Dermis microvascular lymphatic vessel endothelial cell (primary cell): ENCODE results near the gene SLC22A5. TPM values are rescaled to one million over a fixed set of nuclear protein-coding genes. Genes with fewer than 3 reads are reported as not detected.
A peak's percentile ranks its signal among the peaks of the same experiment; 100 is the strongest.

ENCODE experiments used
- DNase-seq, 2 donors: peaks; one replicate each; pipeline versions ENCODE4 v3.0.0 to v3.0.0-alpha.2; 2010; ENCODE audit warnings: low read depth in 2 of 2
- total RNA-seq: library from RNA; depleted of rRNA; stranded (reverse); fragments of >200 nt; gene quantifications from 2 replicates; pipeline ENCODE4 v1.2.1, GENCODE V29; 2014

Gene SLC22A5
- total RNA-seq, 1 donor from 2014 or later: 3.7 TPM

GRCh38 chr5:132365213-132365612 is 4.3 kb upstream of the SLC22A5 start:
- no peak for DNase-seq

DNA sequence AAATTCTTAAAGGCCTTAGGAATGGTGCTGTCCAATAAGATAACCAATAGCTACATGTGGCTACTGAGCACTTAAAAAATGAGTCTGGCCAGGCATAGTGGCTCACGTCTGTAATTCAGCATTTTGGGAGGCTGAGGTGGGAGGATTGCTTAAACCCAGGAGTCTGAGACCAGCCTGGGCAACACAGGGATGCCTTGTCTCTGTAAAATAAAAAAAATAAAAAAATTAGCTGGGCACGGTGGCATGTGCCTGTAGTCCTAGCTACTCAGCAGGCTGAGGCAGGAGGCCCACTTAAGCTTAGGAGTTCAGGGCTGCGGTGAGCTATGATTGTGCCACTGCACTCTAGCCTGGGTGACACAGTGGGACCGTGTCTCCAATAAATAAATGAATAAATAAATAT is 1.3 kb upstream of the SLC22A5 start:
- no peak for DNase-seq

DNA sequence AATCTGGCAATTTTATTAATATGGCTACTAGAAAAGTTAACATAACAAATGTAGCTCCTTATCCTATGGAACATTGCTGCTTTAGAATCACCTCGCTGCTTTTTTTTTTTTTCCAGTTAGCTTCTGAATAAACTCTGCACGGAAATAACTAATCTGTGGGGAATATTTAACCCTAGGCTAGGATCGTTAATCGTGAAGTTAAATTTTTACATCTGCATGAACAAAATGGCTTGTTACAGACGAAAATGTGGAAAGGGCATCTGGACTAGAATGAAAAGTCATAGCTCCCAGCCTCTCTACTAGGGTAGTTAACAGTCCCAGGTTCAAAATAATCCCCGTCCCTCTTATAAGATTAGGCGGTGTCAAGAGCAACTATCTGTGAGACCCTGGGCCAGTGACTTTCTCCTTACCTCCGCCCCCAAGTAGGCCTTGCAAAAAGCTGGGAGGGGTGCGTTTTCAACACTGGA is 470 bp upstream of the SLC22A5 start:
- no peak for DNase-seq

- DNase-seq: no peak
Observed at GRCh38 chr5:132370181-132370970, 866 bp downstream of the SLC22A5 start.

GRCh38 chr5:132370971-132371602 is 1.6 kb downstream of the SLC22A5 start:
- no peak for DNase-seq

- DNase-seq: no peak
Observed at GRCh38 chr5:132371603-132371994, 2.1 kb downstream of the SLC22A5 start.

- no peak for DNase-seq
Observed at GRCh38 chr5:132372127-132372526, 2.6 kb downstream of the SLC22A5 start.

GRCh38 chr5:132372542-132372941 is 3.0 kb downstream of the SLC22A5 start:
- no peak for DNase-seq

- DNase-seq: no peak
Observed at GRCh38 chr5:132375957-132376356, 6.4 kb downstream of the SLC22A5 start.

- DNase-seq: no peak
Observed at GRCh38 chr5:132376694-132377641, 7.5 kb downstream of the SLC22A5 start.

- DNase-seq: no peak
Observed at GRCh38 chr5:132377738-132378137, 8.2 kb downstream of the SLC22A5 start.

- no peak for DNase-seq
Observed at GRCh38 chr5:132378580-132378979, 9.1 kb downstream of the SLC22A5 start.

DNA sequence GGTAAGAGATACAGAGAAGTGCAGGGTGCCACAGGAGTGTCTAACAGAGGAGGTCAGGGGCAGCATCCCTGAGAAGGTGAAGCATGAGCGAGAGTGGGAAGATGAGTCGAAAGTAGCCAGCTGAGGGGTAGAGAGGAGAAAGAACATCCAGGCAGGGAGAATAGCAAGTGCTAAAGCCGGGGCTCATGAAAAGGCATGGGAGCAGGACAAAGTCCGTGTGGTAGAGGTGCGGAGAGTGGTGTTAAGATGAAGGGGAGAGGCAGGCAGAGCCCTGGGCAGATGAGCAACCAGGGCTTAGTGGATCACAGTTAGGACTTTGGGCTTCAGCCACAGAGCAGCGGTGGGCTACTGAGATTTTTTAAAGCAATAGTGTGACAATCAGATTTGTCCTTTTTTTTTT is 10.5 kb downstream of the SLC22A5 start:
- no peak for DNase-seq

- no peak for DNase-seq
Observed at GRCh38 chr5:132380741-132381140, 11.2 kb downstream of the SLC22A5 start.

GRCh38 chr5:132381614-132382013 is 12.1 kb downstream of the SLC22A5 start:
- DNase-seq: no peak

DNA sequence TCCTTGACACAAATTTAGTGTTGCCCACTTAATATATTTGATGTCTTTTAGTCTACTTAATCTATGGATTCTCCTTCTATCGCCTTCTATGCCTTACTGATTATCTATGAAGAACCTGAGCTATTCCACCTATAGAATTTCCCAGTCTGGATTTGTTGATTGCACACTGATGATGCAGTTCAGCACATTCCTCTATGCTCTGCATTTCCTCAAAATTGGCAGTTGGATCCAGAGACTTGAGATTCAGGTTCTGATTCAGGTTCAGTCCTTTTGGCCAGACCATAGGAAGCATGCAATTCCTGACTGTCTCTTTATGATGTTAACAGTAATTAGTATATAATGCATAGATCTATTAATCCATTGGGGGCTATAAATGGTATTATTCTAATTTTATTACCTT is 13.8 kb downstream of the SLC22A5 start:
- DNase-seq: no peak

- DNase-seq: no peak
Observed at GRCh38 chr5:132383984-132384383, 14.5 kb downstream of the SLC22A5 start.

DNA sequence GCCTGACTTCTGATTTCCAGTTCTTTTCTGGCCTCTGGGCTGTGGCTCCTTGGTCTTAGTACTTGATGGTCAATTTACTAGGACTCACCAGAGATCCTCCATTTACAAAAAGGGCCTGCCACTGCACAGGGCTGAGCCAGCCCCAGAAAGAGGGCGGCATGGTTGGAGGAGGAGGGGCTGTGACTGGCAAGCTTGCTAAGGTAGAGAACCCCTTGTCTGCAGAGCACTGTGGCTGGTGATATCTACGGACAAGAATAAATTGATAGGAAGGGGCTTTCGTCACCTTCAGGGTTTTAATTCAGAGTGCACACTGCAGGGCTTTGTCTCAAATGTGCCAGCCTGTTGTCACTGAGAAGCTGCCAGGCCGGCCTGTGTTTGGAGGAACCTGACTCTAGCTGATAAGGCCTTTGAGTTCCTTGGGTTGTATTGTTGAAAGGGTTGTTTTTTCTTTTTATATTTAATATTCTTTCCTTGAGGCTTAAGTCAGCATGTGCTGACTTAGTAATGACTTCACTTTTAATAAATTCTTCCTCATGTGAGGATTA is 15.1 kb downstream of the SLC22A5 start:
- no peak for DNase-seq

DNA sequence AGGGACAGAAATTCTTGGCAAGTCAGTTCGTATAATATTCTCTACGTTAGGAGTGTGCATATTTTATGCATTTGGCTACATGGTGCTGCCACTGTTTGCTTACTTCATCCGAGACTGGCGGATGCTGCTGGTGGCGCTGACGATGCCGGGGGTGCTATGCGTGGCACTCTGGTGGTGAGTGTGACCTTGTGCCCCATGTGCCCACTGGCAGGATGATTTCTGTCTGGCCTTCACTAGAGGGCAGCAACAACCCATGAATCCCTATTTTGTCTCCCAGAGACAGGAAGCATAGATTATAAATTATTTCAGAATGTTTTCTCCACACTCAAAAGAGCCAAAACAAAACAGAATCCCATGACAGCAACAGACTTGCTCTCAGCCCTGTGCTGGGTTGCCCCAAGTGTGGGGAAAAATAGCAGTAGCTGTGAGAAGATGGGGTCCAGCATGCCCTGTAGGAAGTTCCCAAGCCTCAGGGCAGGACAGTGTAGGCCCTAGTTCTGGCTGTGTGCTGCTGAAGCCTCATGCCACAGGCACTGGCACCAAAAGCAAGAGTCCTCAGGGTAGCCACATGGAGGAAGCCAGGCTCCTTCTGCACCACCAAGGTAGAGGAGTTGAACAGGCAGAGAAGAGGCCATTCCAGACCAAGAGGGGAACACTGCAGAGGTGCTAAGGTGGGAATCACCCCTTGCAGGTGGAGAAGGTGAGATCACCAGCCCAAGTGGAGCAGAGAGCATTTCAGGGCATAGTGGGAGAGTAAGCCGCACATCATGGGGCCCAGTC is 16.0 kb downstream of the SLC22A5 start:
- DNase-seq: peak in 1 of 2 donors; percentile 75

DNA sequence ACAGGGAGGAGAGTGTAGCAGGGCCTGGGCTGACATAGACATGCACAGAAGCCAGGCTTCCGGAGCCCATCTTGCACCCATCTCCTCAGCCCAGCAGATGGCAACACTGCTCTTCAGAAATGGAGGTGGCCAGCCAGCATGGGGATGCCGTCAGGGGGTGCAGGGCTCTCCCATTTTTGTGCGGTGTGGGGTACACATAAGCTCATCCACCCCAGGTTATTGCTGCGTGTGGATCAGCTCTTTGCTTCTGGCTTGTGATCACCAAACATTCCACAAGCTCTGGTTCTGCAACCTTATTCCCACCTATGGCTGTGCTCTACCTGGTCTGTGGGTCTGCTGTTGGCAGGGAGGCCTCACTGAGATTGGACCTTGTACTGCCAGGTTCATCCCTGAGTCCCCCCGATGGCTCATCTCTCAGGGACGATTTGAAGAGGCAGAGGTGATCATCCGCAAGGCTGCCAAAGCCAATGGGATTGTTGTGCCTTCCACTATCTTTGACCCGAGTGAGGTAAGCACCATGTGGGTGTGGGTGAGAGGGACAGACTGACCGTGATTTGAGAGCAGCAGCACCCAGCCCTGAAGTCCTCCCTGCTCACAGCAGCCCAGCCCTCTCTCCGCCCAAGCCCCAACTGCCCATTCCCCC is 17.3 kb downstream of the SLC22A5 start:
- peak in 1 of 2 donors; percentile 81 for DNase-seq
